IMR-90 (cell line): Measurements from ENCODE around the gene CCDC92. TPM values are rescaled to one million over a fixed set of nuclear protein-coding genes. Genes with fewer than 3 reads are reported as not detected.

Experiments used
- ATAC-seq: fragments of 200-7000 bp; cut with Tn5 transposase; 2 replicates; pipeline ENCODE4 v1.9.1; 2020; ENCODE audit warnings: low read depth, mild to moderate bottlenecking, moderate library complexity
- BruUV-seq: library from RNA; stranded (reverse); fragments of 400-500 nt; replicated peaks from 2 replicates; lab custom pipeline; 2021; lab: Mats Ljungman, UMichigan
- CTCF ChIA-PET: fragments of 300-600 bp; formaldehyde crosslinking; extraction: SDS; loops from one replicate; lab custom pipeline; 2021; ENCODE audit warnings: antibody characterized with exemption; lab: Yijun Ruan, JAX
- POLR2A ChIA-PET: fragments of 300-600 bp; sonication (Branson Sonifier 250); formaldehyde crosslinking; loops from one replicate; lab custom pipeline; 2022; ENCODE audit warnings: antibody characterized with exemption; ENCODE audit not compliant: unreplicated experiment; lab: Charles Lee
- DNase-seq: peaks from one replicate; pipeline ENCODE4 v3.0.0; 2013
- H2AFZ ChIP-seq: replicated peaks from 2 replicates; pipeline ENCODE3; 2013; ENCODE audit warnings: low read length, mild to moderate bottlenecking; ENCODE audit not compliant: poor library complexity
- H2AK5ac ChIP-seq: 2 replicates; pipeline ENCODE4 v1.6.1; 2013; ENCODE audit warnings: low read depth, low read length, inconsistent platforms
- H2AK9ac ChIP-seq: replicated peaks from 2 replicates; pipeline ENCODE3; 2013; ENCODE audit warnings: mild to moderate bottlenecking, low read depth, low read length, moderate library complexity; ENCODE audit not compliant: poor library complexity
- H2BK120ac ChIP-seq: 2 replicates; pipeline ENCODE4 v1.6.1; 2013; ENCODE audit warnings: low read depth, low read length, inconsistent platforms
- H2BK15ac ChIP-seq: 3 replicates; pipeline ENCODE4 v1.6.1; 2013; ENCODE audit warnings: low read depth, low read length, inconsistent platforms
- H2BK20ac ChIP-seq: 2 replicates; pipeline ENCODE4 v1.6.1; 2013; ENCODE audit warnings: low read depth, mild to moderate bottlenecking, inconsistent platforms, low read length, moderate library complexity
- H2BK5ac ChIP-seq: 2 replicates; pipeline ENCODE4 v1.6.1; 2013; ENCODE audit warnings: mild to moderate bottlenecking, low read depth, low read length, inconsistent platforms; ENCODE audit not compliant: poor library complexity, severe bottlenecking
- H3K14ac ChIP-seq: replicated peaks from 2 replicates; pipeline ENCODE4 v1.6.1; 2013; ENCODE audit warnings: low read depth, low read length, inconsistent platforms
- H3K18ac ChIP-seq: 2 replicates; pipeline ENCODE4 v1.6.1; 2013; ENCODE audit warnings: low read depth, low read length, control low read depth
- H3K23ac ChIP-seq: 2 replicates; pipeline ENCODE4 v1.6.1; 2013; ENCODE audit warnings: low read depth, low read length, inconsistent platforms
- H3K27ac ChIP-seq: 2 replicates; pipeline ENCODE4 v1.5.1; 2013; ENCODE audit warnings: mild to moderate bottlenecking, control low read depth, low read length; ENCODE audit not compliant: insufficient read depth
- H3K27me3 ChIP-seq: 2 replicates; pipeline ENCODE4 v1.6.1; 2013; ENCODE audit warnings: low read length; ENCODE audit not compliant: control insufficient read depth, insufficient read depth
- H3K36me3 ChIP-seq: 2 replicates; pipeline ENCODE4 v1.6.1; 2013; ENCODE audit warnings: low read length, mixed read lengths; ENCODE audit not compliant: control insufficient read depth, insufficient read depth
- H3K4ac ChIP-seq: 2 replicates; pipeline ENCODE4 v1.6.1; 2013; ENCODE audit warnings: low read depth, low read length, inconsistent platforms
- H3K4me1 ChIP-seq: 2 replicates; pipeline ENCODE4 v1.6.1; 2013; ENCODE audit warnings: low read length, mixed read lengths; ENCODE audit not compliant: control insufficient read depth, insufficient read depth
- H3K4me2 ChIP-seq: 2 replicates; pipeline ENCODE4 v1.6.1; 2013; ENCODE audit warnings: low read depth, mild to moderate bottlenecking, control low read depth, low read length, moderate library complexity
- H3K4me3 ChIP-seq: 2 replicates; pipeline ENCODE4 v1.5.1; 2013; ENCODE audit warnings: low read depth, mild to moderate bottlenecking, control low read depth, low read length, moderate library complexity; ENCODE audit not compliant: insufficient read depth
- H3K56ac ChIP-seq: 2 replicates; pipeline ENCODE4 v1.6.1; 2013; ENCODE audit warnings: low read length, inconsistent platforms; ENCODE audit not compliant: insufficient read depth; ENCODE audit errors: extremely low read depth
- H3K79me1 ChIP-seq, 2 experiments: 2 replicates each; pipeline ENCODE4 v1.6.1; 2013; ENCODE audit warnings: low read length in 2 of 2, inconsistent platforms in 1 of 2, low read depth in 1 of 2
- H3K9ac ChIP-seq: 2 replicates; pipeline ENCODE4 v1.6.1; 2013; ENCODE audit warnings: low read depth, low read length, control low read depth
- H3K9me1 ChIP-seq: 2 replicates; pipeline ENCODE4 v1.6.1; 2013; ENCODE audit warnings: low read length, inconsistent platforms; ENCODE audit not compliant: insufficient read depth
- H3K9me3 ChIP-seq: 2 replicates; pipeline ENCODE4 v1.6.1; 2013; ENCODE audit warnings: low read length; ENCODE audit not compliant: control insufficient read depth, insufficient read depth
- H4K20me1 ChIP-seq: 2 replicates; pipeline ENCODE4 v1.6.1; 2013; ENCODE audit warnings: low read length, inconsistent platforms; ENCODE audit not compliant: insufficient read depth
- H4K5ac ChIP-seq: 2 replicates; pipeline ENCODE4 v1.6.1; 2013; ENCODE audit warnings: mild to moderate bottlenecking, low read depth, low read length, control low read depth
- H4K8ac ChIP-seq, 2 experiments: 2 replicates each; pipeline ENCODE4 v1.6.1; 2013; ENCODE audit warnings: low read depth in 2 of 2, low read length in 2 of 2, control low read depth in 1 of 2, inconsistent platforms in 1 of 2
- H4K91ac ChIP-seq: 2 replicates; pipeline ENCODE4 v1.6.1; 2013; ENCODE audit warnings: low read depth, low read length, inconsistent platforms; ENCODE audit not compliant: insufficient read depth
- BHLHE40 ChIP-seq: fragments of 150-350 bp; IDR thresholded peaks from 2 replicates; pipeline ENCODE4 v1.6.1; 2016; ENCODE audit warnings: mild to moderate bottlenecking, low read depth, low read length
- CEBPB ChIP-seq: IDR thresholded peaks from 2 replicates; pipeline ENCODE4 v1.6.1; 2012; ENCODE audit warnings: low read depth, low read length, improper control_type of control experiment
- CHD1 ChIP-seq: IDR thresholded peaks from 2 replicates; pipeline ENCODE4 v1.6.1; 2012; ENCODE audit warnings: low read depth, low read length, improper control_type of control experiment
- FOS ChIP-seq: fragments of 150-350 bp; IDR thresholded peaks from 2 replicates; pipeline ENCODE4 v1.6.1; 2016; ENCODE audit warnings: low read depth, low read length
- MAFK ChIP-seq: IDR thresholded peaks from 2 replicates; pipeline ENCODE4 v1.6.1; 2012; ENCODE audit warnings: low read depth, low read length, improper control_type of control experiment
- MAZ ChIP-seq: IDR thresholded peaks from 2 replicates; pipeline ENCODE4 v1.6.1; 2012; ENCODE audit warnings: low read depth, mild to moderate bottlenecking, low read length, improper control_type of control experiment, moderate library complexity, borderline replicate concordance
- MXI1 ChIP-seq: IDR thresholded peaks from 2 replicates; pipeline ENCODE4 v1.6.1; 2012; ENCODE audit warnings: low read depth, mild to moderate bottlenecking, low read length, moderate library complexity, borderline replicate concordance
- NFE2L2 ChIP-seq: fragments of 150-350 bp; IDR thresholded peaks from 2 replicates; pipeline ENCODE4 v1.6.1; 2016; ENCODE audit warnings: low read depth, mild to moderate bottlenecking, low read length
- POLR2A ChIP-seq: IDR thresholded peaks from 2 replicates; pipeline ENCODE4 v1.6.1; 2012; ENCODE audit warnings: mild to moderate bottlenecking, low read depth, low read length
- RAD21 ChIP-seq: IDR thresholded peaks from 2 replicates; pipeline ENCODE4 v1.6.1; 2012; ENCODE audit warnings: low read length, improper control_type of control experiment
- RCOR1 ChIP-seq: IDR thresholded peaks from 2 replicates; pipeline ENCODE4 v1.6.1; 2012; ENCODE audit warnings: mild to moderate bottlenecking, low read length, improper control_type of control experiment; ENCODE audit not compliant: insufficient replicate concordance
- RFX5 ChIP-seq: IDR thresholded peaks from 2 replicates; pipeline ENCODE4 v1.8.0; 2012; ENCODE audit warnings: low read depth, mild to moderate bottlenecking, low read length, moderate library complexity
- SMC3 ChIP-seq: fragments of 150-350 bp; IDR thresholded peaks from 2 replicates; pipeline ENCODE4 v1.6.1; 2016; ENCODE audit warnings: low read depth, mild to moderate bottlenecking, antibody characterized with exemption, low read length, moderate library complexity
- WGBS, 2 experiments: methylation state at CpG; one replicate each; pipeline versions ENCODE4 v1.1.5 to v1.1.7; 2013; ENCODE audit warnings: missing lambda C conversion rate in 2 of 2; ENCODE audit not compliant: insufficient read length in 1 of 2; ENCODE audit errors: extremely low coverage in 2 of 2; 5-methylcytosine and 5-hydroxymethylcytosine counted together
- dilution Hi-C: fragments of 300-500 bp; cut with HindIII; formaldehyde crosslinking; loops from one replicate; pipeline ENCODE4 v1.14.3; 2018; ENCODE audit warnings: low sequenced_read_pairs; ENCODE audit not compliant: unreplicated experiment
- in situ Hi-C: fragments of 300-500 bp; cut with MboI; formaldehyde crosslinking; loops from 3 replicates; pipeline ENCODE4 v1.14.3; 2019; ENCODE audit warnings: low sequenced_read_pairs, inconsistent platforms, mixed read lengths
- intact Hi-C: fragments of 100-400 bp; cut with micrococcal nuclease; formaldehyde crosslinking; loops from 2 replicates; pipeline ENCODE4 v1.10.0; 2022
- polyA plus RNA-seq, 3 experiments: library from polyadenylated mRNA; depleted of rRNA; stranded (reverse); fragments of >200 nt; gene quantifications; 2 replicates each; pipeline ENCODE4 v1.2.3, GENCODE V29; 2012; ENCODE audit warnings: low replicate concordance in 1 of 3
- total RNA-seq: library from RNA; depleted of rRNA; stranded (reverse); fragments of >200 nt; gene quantifications from 2 replicates; pipeline ENCODE4 v1.2.3, GENCODE V29; 2012
- TF ChIP-seq, protein P1 (sequence below): conservative IDR thresholded peaks from 2 replicates; pipeline ENCODE4 v1.5.1; 2012; ENCODE audit warnings: mild to moderate bottlenecking, low read depth, low read length, improper control_type of control experiment
- TF ChIP-seq, protein P2 (sequence below): fragments of 150-350 bp; IDR thresholded peaks from 2 replicates; pipeline ENCODE4 v1.6.1; 2016; ENCODE audit warnings: low read depth, mild to moderate bottlenecking, low read length, moderate library complexity, borderline replicate concordance
- TF ChIP-seq, protein P3 (sequence below): fragments of 150-350 bp; IDR thresholded peaks from 2 replicates; pipeline ENCODE4 v1.6.1; 2017; ENCODE audit warnings: mild to moderate bottlenecking, antibody characterized with exemption, low read length, low read depth

The CCDC92 gene
- total and polyA plus RNA-seq, 2 of the 4 experiments (the other 2 are of a cell fraction), result 5.7 to 55.5 TPM

DNA sequence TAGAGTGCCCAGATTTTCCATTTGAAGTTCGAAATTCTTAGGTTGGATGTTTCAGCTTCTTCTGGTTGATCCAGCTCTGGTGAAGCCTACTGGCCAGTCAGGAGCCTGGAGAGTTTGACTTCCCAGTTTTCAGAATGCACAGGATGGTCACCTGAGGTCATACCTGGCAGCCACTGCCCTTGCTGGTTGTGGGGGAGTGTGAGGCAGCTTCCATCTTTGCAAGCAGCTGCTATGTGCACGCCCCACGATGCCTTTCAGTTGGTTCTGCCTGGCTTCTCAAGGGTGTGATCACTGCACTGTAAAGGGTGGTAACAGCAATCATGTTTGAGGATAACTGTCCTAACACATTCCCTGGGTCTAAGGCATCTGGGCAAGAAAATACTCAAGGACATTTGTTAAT is 15.4 kb downstream of the CCDC92 start:
- Histone ChIP-seq H3K4me3 (no peak overlapping the region), H2BK15ac (no peak overlapping the region), H2AK5ac (no peak overlapping the region), H4K20me1 (peaks cover 3% of the 10 kb centered on the region; the same call in 1 of the 2 replicates), H3K27ac (no peak overlapping the region), H4K5ac (no peak overlapping the region), H2BK120ac (no peak overlapping the region), H3K9me3 (no peaks in the 10 kb centered on the region), H3K18ac (no peak overlapping the region), H3K27me3 (no peaks in the 10 kb centered on the region), H2BK5ac (no peak overlapping the region), H3K79me1 (peaks cover 24 to 69% of the 10 kb centered on the region in 2 experiments), H3K9ac (no peak overlapping the region), H3K23ac (no peak overlapping the region), H4K91ac (no peak overlapping the region), H3K36me3 (no peaks in the 10 kb centered on the region), H3K4ac (no peak overlapping the region), H2AFZ (no peak overlapping the region), H3K4me1 (peaks cover 5% of the 10 kb centered on the region), H2BK20ac (no peak overlapping the region), H3K9me1 (peaks cover 6% of the 10 kb centered on the region; the same call in 1 of the 2 replicates), H4K8ac (no peak overlapping the region), H3K14ac (no peak overlapping the region), H3K4me2 (no peak overlapping the region), H2AK9ac (no peak overlapping the region), H3K56ac (no peak overlapping the region)
- ChIA-PET CTCF (interaction anchor here (1.6 kb wide), 1 partner anchor 52 kb away, joined by 3 read pairs; no protein-coding TSS in a partner anchor), POLR2A (no interaction called here)
- DNase-seq (no peak), ATAC-seq (no peak)
- dilution Hi-C loops, result no loop called here
- no CpG with 5 or more reads among the region's 3 CpGs for WGBS, 2 experiments
- intact Hi-C loops, result no loop called here
- TF ChIP-seq MAFK (no peak), BHLHE40 (no peak), POLR2A (no peak), RFX5 (no peak), NFE2L2 (no peak), MAZ (no peak), RAD21 (no peak), CHD1 (no peak), RCOR1 (no peak), SMC3 (no peak), MXI1 (no peak), FOS (no peak), CEBPB (no peak)
- TF ChIP-seq, protein P1, sequence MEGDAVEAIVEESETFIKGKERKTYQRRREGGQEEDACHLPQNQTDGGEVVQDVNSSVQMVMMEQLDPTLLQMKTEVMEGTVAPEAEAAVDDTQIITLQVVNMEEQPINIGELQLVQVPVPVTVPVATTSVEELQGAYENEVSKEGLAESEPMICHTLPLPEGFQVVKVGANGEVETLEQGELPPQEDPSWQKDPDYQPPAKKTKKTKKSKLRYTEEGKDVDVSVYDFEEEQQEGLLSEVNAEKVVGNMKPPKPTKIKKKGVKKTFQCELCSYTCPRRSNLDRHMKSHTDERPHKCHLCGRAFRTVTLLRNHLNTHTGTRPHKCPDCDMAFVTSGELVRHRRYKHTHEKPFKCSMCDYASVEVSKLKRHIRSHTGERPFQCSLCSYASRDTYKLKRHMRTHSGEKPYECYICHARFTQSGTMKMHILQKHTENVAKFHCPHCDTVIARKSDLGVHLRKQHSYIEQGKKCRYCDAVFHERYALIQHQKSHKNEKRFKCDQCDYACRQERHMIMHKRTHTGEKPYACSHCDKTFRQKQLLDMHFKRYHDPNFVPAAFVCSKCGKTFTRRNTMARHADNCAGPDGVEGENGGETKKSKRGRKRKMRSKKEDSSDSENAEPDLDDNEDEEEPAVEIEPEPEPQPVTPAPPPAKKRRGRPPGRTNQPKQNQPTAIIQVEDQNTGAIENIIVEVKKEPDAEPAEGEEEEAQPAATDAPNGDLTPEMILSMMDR, result no peak
- TF ChIP-seq, protein P2, sequence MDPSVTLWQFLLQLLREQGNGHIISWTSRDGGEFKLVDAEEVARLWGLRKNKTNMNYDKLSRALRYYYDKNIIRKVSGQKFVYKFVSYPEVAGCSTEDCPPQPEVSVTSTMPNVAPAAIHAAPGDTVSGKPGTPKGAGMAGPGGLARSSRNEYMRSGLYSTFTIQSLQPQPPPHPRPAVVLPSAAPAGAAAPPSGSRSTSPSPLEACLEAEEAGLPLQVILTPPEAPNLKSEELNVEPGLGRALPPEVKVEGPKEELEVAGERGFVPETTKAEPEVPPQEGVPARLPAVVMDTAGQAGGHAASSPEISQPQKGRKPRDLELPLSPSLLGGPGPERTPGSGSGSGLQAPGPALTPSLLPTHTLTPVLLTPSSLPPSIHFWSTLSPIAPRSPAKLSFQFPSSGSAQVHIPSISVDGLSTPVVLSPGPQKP, result no peak
- TF ChIP-seq, protein P3, sequence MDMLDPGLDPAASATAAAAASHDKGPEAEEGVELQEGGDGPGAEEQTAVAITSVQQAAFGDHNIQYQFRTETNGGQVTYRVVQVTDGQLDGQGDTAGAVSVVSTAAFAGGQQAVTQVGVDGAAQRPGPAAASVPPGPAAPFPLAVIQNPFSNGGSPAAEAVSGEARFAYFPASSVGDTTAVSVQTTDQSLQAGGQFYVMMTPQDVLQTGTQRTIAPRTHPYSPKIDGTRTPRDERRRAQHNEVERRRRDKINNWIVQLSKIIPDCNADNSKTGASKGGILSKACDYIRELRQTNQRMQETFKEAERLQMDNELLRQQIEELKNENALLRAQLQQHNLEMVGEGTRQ, result no peak
- in situ Hi-C loops, result no loop called here
- no TSS peak for BruUV-seq
